ENCODE data around the gene ARL14. TPM values are rescaled to one million over a fixed set of nuclear protein-coding genes. Genes with fewer than 3 reads are reported as not detected.

The ARL14 gene
- total RNA-seq, 1 donor from 2014 or later: not detected

- H3K4me1 Mint-ChIP-seq (ENCODE audit: unreplicated experiment): peaks cover 21% of the 10 kb centered on the region
- H3K36me3 Mint-ChIP-seq (ENCODE audit: unreplicated experiment): no peaks in the 10 kb centered on the region
- H3K27ac Mint-ChIP-seq (ENCODE audit: unreplicated experiment): no peak overlapping the region
- no peak for TF ChIP-seq CTCF (IDR thresholded peaks at IDR 0.05)
- H3K27me3 Mint-ChIP-seq (ENCODE audit: unreplicated experiment): peaks cover under 1% of the 10 kb centered on the region
- H3K9me3 Mint-ChIP-seq (ENCODE audit: unreplicated experiment): no peaks in the 10 kb centered on the region
- no peak overlapping the region for H3K4me3 Mint-ChIP-seq (ENCODE audit: unreplicated experiment)
- DNase-seq (ENCODE audit: extremely low spot score, unreplicated experiment): no peak
Measured at GRCh38 chr3:160673188-160673587, 3.8 kb upstream of the ARL14 start.

GRCh38 chr3:160675566-160676124, 1.3 kb upstream of the ARL14 start:
- DNase-seq (ENCODE audit: extremely low spot score, unreplicated experiment): no peak
- no peaks in the 10 kb centered on the region for H3K36me3 Mint-ChIP-seq (ENCODE audit: unreplicated experiment)
- H3K27me3 Mint-ChIP-seq (ENCODE audit: unreplicated experiment): no peaks in the 10 kb centered on the region
- no peak overlapping the region for H3K4me3 Mint-ChIP-seq (ENCODE audit: unreplicated experiment)
- TF ChIP-seq CTCF (IDR thresholded peaks at IDR 0.05): no peak
- H3K27ac Mint-ChIP-seq (ENCODE audit: unreplicated experiment): no peak overlapping the region
- no peaks in the 10 kb centered on the region for H3K9me3 Mint-ChIP-seq (ENCODE audit: unreplicated experiment)
- peaks cover 22% of the 10 kb centered on the region for H3K4me1 Mint-ChIP-seq (ENCODE audit: unreplicated experiment)

GRCh38 chr3:160677459-160677881, 510 bp downstream of the ARL14 start:
- DNase-seq (ENCODE audit: extremely low spot score, unreplicated experiment): no peak
- TF ChIP-seq CTCF (IDR thresholded peaks at IDR 0.05): no peak
- no peak overlapping the region for H3K27ac Mint-ChIP-seq (ENCODE audit: unreplicated experiment)

GRCh38 chr3:160678292-160678842, 1.4 kb downstream of the ARL14 start:
- Mint-ChIP-seq H3K36me3 (ENCODE audit: unreplicated experiment) (no peaks in the 10 kb centered on the region), H3K4me3 (ENCODE audit: unreplicated experiment) (no peak overlapping the region)
- TF ChIP-seq CTCF (IDR thresholded peaks at IDR 0.05): no peak

More at GRCh38 chr3:160677459-160677881, 510 bp downstream of the ARL14 start:
- Mint-ChIP-seq H3K4me3 (ENCODE audit: unreplicated experiment) (no peak overlapping the region), H3K4me1 (ENCODE audit: unreplicated experiment) (peaks cover 22% of the 10 kb centered on the region), H3K27me3 (ENCODE audit: unreplicated experiment) (no peaks in the 10 kb centered on the region), H3K36me3 (ENCODE audit: unreplicated experiment) (no peaks in the 10 kb centered on the region), H3K9me3 (ENCODE audit: unreplicated experiment) (no peaks in the 10 kb centered on the region)

GRCh38 chr3:160684368-160684740, 7.4 kb downstream of the ARL14 start:
- Mint-ChIP-seq H3K27me3 (ENCODE audit: unreplicated experiment) (no peaks in the 10 kb centered on the region), H3K4me3 (ENCODE audit: unreplicated experiment) (no peak overlapping the region), H3K4me1 (ENCODE audit: unreplicated experiment) (no peaks in the 10 kb centered on the region), H3K36me3 (ENCODE audit: unreplicated experiment) (no peaks in the 10 kb centered on the region), H3K27ac (ENCODE audit: unreplicated experiment) (no peak overlapping the region), H3K9me3 (ENCODE audit: unreplicated experiment) (no peaks in the 10 kb centered on the region)
- TF ChIP-seq CTCF (IDR thresholded peaks at IDR 0.05): no peak
- DNase-seq (ENCODE audit: extremely low spot score, unreplicated experiment): no peak

More at GRCh38 chr3:160678292-160678842, 1.4 kb downstream of the ARL14 start:
- Mint-ChIP-seq H3K4me1 (ENCODE audit: unreplicated experiment) (peaks cover 22% of the 10 kb centered on the region), H3K27me3 (ENCODE audit: unreplicated experiment) (no peaks in the 10 kb centered on the region), H3K27ac (ENCODE audit: unreplicated experiment) (no peak overlapping the region), H3K9me3 (ENCODE audit: unreplicated experiment) (no peaks in the 10 kb centered on the region)
- DNase-seq (ENCODE audit: extremely low spot score, unreplicated experiment): no peak

Measured in osteocyte (in vitro differentiated cells).